RKO (cell line): ENCODE measurements around the gene PSMD5.
"Not testable (repeated sequence)": the region's sequence is repeated elsewhere in the genome, so short reads cannot be mapped to it uniquely, and the experiment has no call there.

Source experiments
- DNase-seq: peaks from one replicate; pipeline ENCODE4 v3.0.0-alpha.2; 2016; ENCODE audit warnings: low spot score

Gene PSMD5

DNA sequence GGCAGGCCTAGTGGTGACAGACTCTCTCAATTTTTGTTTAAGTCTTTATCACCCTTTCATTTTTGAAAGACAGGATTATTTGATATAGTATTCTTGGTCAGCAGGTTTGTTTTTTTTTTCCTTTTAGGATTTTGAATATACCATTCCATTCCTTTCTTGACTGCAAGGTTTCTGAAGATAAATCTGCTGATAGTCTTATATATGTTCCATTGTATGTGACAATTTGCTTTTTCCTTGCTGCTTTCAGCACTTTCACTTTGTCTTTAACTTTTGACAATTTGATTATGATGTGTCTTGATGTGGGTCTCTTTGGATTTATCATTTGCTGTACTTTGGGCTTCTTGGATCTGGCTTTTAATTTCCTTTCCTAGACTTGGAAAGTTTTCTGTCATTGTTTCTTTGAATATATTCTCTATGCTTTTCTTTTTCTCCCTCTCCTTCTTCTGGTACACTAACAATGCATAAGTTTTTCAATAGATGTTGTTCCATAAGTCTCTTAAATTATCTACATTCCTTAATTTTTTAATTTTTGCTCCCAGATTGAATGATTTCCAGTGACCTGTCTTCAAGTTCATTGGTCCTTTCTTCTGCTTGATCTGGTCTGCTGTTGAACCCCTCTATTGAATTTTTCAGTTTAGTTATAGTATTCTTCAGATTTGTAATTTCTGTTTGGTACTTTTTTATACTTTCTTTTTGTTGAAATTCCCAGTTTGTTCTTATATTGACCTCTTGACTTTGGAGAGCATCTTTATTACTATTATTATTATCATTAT, 34.9 kb downstream of the PSMD5 start:
- DNase-seq: no peak

DNA sequence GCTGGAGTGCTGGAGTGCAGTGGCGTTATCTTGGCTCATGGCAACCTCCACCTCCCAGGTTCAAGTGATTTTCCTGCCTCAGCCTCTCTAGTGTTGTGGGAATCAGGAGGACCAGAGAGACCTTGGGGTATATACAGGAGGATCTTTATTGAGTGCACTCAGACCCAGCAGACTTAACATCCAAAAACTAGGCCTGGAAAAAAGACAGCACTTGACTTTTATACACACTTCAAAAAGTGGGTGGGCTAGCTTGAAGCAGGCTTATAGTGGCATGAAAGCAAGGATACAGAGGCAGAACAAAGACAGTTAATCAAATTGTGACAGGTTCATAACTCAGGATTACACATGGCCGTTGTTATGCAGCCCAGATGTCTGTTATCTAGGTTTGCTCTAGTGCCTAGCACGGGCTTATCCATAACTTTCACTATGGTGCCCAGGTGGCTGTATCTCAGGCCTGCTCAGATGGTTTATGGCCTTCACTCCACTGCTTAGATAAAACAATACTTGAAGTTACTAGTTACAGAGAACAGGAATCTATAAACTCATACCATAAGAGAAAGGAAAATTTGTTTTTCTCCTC, 37.8 kb downstream of the PSMD5 start:
- DNase-seq: not testable (repeated sequence)

DNA sequence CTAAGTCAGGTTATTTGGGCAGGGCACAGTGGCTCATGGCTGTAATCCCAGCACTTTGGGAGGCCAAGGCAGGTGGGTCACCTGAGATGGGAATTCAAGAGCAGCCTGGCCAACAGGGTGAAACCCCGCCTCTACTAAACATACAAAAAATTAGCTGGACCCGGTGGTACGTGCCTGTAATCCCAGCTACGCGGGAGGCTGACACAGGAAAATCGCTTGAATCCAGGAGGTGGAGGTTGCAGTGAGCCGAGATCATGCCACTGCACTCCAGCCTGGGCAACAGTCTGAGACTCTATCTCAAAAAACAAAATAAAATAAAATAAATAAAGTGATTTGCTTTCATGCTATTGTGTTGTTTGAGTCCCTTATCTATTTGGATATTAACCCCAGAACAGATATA, 41.3 kb downstream of the PSMD5 start:
- DNase-seq: no peak

DNA sequence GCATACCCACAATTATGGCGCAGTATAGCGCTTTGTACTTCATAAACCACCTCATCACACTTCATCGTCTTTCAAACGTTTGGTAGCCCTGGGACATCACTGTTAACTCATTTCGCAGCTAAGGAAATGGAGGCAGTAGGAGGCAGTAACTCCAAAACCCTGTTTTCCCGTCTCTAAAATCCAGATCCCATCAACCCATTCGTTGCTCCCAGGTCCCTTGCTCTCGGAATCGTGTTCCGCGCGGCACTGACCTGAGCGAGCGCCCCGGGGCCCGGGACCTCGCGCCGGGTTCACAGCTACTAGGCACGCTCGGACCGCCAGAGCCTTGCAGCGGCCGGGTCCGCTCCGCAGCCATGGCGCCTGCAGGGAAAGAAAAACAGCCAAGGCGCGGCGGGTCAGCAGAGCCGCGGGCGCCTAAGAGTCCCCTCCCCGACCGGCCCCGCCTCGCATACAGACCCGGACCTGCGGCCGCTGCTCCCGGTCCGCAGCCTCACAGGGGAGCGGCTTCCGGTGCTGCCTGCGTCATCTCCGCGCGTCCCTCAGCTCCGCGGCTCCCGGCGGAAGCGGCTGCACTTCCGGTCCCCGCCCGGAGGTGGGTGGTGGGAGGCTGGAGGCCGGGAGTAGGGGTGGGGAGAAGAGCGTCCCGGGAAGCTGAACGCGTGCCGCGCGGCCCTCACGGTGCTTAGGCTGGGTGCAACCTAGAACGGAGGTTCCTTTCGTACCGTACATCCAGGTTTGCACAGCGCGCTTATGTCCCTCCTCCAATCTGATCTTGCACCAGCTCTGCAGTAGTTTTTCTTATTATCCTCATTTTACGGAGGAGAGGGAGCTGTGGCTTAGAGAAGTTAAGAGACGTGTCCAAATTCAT, 49.6 kb downstream of the PSMD5 start, which contains the start of gene FBXW2:
TSS of gene FBXW2 (minus strand) at position 519 of the 868 bp plus-strand sequence. CDS start 5,158 bp downstream, outside the sequence.
- DNase-seq: peak; percentile 94

DNA sequence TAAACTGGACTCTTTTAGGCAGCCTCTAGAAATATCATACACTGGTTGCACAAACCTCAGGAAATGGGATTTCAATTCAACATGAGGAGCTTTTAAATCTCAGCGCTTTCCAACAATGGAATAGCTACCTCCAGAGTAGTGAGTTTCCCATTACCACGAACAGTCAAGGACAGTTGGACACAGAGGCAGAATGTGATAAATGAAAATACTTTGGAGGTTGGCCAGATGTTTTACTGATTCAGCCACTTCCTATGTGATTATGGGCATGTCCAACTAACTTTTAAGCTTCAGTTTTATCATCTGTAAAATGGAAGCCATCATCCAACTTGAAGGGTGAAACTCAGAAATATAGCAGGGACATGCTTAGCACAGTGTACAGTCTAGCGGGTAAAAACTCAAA, 51.6 kb downstream of the PSMD5 start:
- peak; percentile 51 for DNase-seq

DNA sequence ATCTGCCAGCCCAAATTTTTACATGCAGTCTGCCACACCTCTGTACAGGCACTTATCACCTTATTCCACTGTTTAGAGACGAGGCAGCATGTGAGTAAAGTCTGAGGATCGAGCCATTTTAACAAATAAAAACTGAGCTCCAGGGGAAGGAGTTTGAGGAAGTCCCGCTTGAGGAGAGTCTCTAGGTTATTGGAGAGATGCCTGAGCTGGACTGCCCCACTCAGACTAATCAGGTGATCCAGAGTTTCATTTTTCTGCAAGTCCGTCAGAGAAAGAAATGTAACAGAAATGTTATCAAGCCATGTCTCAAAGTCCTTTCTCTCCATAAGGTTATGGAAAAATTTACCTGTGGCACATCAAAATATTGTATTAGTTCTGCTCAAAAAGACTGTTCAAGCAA, 54.8 kb downstream of the PSMD5 start:
- DNase-seq: no peak

DNA sequence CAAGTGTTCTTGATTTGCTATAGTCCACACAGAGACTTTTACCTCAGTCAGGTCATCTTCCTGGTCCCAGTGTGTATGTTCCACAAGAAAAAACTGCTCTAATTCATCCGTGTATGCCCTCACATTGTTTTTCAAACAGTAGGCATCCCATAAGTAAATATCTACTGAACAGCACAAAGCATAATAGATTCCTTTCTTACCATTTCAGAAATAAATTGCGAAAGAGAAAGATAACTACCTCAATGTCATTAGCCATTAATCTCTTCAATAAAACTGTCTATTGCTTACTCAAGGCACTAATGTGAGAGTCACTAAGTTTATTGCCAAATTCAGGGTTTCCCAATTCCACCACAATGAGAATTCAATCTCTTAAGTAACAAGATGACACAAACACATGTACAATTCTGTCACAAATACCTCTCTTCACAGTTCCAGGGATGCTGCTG, 59.1 kb downstream of the PSMD5 start:
- DNase-seq: no peak

DNA sequence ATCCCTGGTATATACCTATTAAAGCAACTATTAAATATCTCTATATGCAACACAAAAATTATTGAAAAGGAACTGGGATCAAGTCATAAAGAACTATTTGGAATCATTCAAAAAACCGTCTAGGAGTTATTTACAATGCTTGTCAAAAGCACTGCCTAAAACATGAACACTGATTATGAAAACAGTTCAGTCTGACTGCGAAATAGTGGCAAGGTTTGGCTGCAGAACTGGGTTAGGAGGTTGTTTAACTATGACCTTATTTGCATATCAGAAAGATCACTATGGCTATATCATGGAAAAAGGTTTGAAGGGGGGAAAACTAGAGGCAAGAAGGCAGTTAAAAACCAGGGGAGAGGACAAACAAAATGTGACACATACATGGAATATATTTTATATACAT, 61.5 kb downstream of the PSMD5 start:
- no peak for DNase-seq

DNA sequence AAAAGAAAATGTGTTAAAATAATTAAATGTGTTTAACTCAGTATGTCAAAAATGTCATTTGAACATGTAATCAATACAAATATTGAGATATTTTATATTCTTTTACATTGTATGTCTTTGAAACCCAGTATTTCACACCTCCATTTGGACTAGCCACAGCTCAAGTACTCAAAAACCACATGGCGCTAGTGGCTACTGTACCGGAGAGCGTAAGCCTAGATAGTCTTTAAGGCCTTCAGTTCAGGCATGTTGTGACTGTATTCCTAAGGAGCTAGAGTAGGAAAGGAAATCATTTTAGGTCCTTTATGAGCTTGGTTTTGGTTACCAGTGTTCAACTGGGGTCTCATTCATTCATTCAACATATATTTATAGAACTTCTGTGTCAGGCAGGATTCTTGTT, 62.4 kb downstream of the PSMD5 start:
- DNase-seq: no peak

DNA sequence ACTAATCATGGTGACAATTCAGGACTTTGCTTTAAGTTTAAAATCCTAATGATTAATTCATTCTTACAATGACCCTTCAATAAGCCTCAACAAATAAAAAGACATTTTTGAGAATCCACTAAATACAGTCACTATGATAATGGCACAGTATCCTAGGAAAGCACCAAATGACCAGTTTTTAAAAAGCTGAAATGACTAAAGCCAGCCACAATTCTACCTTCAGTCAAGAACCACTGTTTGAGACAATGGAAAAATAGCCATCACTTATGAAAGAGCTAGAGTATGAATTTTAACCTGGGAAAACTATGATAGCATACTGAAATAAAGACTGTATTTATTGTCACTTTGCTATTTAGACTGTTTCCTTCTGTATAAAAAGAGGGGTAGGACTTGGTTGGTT, 63.5 kb downstream of the PSMD5 start:
- DNase-seq: no peak

DNA sequence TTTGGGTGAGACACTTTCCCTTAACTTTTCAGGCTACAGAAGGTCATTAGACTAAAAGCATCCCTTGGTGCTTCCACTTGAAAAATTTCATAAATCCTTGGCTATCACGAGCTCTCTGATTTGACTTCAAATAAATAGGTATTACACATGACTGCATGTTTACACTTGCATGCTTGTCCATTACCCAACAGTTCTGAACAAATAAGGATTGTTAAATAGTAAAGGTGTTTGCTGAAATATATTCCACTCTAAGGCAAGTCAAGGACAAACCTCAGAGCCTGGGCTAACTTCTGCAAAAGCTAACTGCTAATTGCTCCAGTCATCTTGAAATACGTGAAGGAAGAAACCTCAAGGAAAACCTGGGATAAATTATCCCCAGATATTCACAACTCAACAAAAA, 64.0 kb downstream of the PSMD5 start:
- no peak for DNase-seq

DNA sequence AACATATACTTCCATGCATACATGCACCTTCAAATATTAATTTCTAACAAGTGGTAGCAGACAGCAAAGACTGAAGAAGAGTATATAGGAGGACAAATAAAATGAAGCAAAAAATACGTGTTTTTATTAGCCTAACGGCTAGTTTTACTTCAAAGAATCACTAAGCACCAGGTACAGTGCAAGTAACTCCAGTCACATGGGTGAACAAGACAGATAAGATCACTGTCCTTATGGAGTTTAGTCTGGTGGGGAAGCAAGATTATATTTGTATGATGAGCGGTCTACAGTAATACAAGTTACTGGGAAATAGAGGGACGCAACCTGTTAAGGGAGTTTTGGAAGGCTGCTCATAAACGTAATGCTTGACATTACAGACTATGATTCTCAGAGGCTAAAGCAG, 65.5 kb downstream of the PSMD5 start:
- no peak for DNase-seq

DNA sequence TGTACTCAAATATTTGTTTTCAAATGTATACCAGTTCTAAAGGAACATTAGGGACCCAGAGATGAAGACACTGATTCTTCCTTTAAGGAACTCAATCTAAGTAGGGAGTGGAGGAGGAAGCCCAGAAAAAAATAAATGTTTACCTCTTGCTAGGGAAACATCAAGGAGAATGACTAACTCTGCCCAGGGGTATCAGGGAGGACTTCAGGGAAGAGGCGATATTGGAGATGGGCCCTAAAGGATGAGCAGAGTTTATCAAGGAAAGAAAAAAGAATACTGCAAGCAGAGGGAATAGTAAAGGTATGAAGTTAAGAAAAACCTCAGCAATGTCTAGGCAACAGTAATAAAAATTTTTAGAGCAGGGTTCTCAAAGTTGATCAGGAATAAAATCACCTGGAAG, 65.9 kb downstream of the PSMD5 start:
- no peak for DNase-seq

DNA sequence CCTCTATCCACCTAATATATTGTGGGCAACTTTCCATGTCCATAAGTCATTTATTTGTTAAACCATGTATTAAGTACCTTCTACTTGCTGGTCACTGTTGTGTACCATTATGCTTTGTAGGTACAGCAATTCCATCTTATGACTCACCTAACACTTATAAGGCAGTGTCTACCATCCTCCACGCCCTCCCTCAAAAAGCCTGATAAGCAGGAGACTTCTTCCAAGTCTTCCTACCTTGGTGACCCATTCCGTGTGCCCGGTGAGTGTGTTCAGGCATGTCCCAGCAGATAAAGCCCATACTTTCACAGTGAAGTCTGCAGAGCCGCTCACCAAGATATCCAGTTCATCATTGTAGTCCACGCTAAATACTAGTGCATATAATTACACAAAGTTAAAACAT, 66.9 kb downstream of the PSMD5 start:
- DNase-seq: no peak

DNA sequence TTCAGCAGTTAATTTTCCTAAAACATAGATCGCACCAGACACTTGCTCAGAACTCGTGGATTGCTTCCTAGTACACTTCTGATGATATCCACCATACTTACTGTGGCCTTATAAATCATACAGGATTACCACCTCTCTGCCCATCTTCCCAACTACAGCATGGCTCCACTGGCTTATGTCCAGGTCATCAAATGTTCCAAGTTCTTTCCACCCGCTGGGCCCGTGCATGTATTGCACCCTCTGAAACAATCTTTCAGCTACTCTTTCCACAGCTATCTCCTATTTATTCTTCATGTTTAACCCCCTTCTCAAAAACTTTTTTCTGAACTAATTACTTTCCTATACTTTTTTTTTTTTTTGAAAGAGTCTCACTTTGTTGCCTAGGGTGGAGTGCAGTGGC, 68.0 kb downstream of the PSMD5 start:
- DNase-seq: peak; percentile 40

DNA sequence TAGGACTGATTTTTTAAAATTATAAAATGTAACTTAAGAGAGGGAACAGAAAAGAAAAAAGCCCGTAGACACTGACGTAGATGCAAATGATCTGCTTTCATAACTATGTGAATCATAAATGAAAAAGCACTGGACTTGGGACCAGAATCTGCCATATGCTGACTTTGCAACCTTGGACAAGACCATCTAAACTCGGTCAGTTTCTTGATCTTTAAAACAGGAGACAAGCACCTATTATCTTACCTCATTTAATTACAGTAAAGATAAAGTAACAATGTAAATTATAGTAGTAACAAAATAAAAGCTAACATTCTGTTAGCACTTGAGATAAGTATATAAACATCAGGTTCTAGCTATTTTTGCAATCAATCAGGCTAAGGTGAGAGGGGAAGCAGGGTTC, 69.5 kb downstream of the PSMD5 start:
- no peak for DNase-seq

DNA sequence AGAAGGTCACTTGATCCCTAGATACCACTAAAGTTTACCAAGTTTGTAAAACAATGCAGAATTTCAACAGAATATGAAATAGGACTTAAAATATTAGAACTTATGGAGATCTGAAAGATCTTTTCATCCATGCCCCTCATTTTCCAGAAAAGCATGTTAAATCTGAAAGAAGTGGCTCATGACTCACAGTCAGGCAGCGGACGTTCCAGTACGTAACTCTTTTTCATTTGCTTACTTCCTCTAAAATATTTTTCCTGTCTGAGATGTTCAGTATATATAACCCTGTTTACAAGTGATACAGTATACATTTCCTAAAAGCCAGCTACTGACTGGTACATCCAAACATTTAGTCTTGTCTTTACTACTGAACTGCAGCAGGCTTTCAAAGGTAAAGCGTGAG, 71.8 kb downstream of the PSMD5 start:
- DNase-seq: no peak

DNA sequence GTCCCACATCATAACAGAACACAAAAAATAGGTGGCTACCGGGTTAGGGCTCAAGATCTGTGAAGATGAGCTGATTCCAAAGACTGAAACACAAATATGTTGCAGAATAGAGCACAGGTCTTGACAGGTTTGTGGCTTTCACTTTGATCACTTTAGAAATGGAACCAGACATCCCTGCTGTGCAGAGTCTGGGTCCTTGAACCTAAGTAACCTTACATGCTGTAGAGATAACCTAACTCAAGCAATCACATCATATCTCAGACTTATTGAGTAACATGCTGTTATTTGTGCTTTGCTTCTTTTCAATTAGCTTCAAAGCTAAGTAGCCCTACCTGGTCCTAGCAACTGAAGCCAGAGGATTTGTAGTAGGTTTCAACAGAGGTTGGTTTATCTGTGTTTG, 73.8 kb downstream of the PSMD5 start:
- DNase-seq: no peak

DNA sequence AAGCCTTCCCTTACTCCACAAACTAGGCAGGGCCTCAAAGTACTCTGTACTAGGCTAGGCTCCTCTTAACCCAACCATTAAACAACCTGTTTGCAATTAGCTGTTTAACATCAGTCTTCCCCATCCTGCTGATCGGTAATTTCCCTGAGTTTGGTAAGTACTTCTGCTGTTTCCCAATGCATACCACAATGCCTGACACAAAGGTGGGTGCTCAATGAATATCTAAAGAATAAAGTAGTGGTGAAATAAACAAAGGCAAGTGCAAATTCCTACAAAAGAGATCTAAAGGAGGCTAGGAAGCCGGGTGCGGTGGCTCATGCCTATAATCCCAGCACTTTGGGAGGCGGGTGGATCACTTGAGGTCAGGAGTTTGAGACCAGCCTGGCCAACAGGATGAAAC, 74.5 kb downstream of the PSMD5 start:
- no peak for DNase-seq

DNA sequence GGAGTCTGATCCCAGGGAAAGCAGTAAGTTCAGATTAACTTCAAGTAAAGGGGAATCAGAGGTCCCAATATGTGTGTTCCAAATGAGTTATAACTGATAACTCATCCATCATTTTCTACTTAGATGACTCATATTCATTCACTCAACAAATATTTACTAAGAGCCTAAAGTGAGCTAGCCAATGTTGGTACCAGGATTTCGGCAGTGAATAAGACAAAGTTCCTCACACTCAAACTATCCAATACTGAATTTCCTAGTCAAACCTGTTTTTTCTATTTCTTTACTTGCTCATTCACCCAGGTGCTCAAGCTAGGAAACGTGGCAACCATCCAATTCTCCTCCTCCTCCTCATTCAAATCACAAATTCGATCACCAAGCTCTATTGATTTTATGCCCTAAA, 75.3 kb downstream of the PSMD5 start:
- DNase-seq: peak; percentile 44
